Brain microvascular endothelial cell (primary cell): Measurements from ENCODE around the gene SLCO3A1.

ENCODE experiments used
- DNase-seq: peaks from one replicate; pipeline ENCODE4 v3.0.0-alpha.2; 2020
- H3K27ac ChIP-seq: fragments of 250-450 bp; sonication (Bioruptor Pico); 2 replicates; pipeline ENCODE4 v1.5.1; 2020; ENCODE audit warnings: mild to moderate bottlenecking, moderate library complexity
- H3K27me3 ChIP-seq: fragments of 250-450 bp; sonication (Bioruptor Pico); replicated peaks from 2 replicates; pipeline ENCODE4 v1.5.1; 2020; ENCODE audit warnings: mild to moderate bottlenecking
- H3K36me3 ChIP-seq: fragments of 250-450 bp; sonication (Bioruptor Pico); replicated peaks from 2 replicates; pipeline ENCODE4 v1.5.1; 2020; ENCODE audit warnings: mild to moderate bottlenecking
- H3K4me3 ChIP-seq: 2 replicates; pipeline ENCODE4 v1.5.1; 2011; ENCODE audit warnings: low read depth, mild to moderate bottlenecking, control low read depth, low read length, moderate library complexity
- in situ Hi-C: cut with HindIII; loops from 2 replicates; pipeline ENCODE4 v1.10.0; 2017; ENCODE audit warnings: low sequenced_read_pairs, low pct_ligation_motif_present
- TF ChIP-seq, protein P1 (sequence below): IDR thresholded peaks from 2 replicates; pipeline ENCODE4 v1.5.1; 2011; ENCODE audit warnings: low read depth, mild to moderate bottlenecking, moderate library complexity, low read length, control low read depth, inconsistent platforms; ENCODE audit errors: missing control alignments

SLCO3A1 gene

DNA sequence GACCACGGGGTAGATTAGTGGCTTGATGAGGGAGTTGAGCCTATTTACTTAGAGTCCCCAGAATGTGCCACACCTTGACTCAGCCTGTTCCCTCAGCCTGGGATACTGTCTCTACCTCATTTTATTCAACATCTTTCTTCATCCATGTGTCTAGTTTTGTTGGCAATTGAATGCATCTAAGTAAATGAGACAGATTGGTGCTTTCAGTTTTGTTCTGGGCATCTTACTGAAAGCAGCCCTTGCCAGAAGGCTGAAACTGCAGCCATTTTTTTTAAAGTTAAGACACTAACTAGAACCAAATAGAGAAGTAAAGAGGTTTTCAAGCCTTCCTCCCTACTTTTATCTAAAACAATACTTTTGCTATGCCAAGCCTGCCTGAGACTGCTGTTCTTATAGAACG lies 246.8 kb downstream of the SLCO3A1 start:
- TF ChIP-seq, protein P1, sequence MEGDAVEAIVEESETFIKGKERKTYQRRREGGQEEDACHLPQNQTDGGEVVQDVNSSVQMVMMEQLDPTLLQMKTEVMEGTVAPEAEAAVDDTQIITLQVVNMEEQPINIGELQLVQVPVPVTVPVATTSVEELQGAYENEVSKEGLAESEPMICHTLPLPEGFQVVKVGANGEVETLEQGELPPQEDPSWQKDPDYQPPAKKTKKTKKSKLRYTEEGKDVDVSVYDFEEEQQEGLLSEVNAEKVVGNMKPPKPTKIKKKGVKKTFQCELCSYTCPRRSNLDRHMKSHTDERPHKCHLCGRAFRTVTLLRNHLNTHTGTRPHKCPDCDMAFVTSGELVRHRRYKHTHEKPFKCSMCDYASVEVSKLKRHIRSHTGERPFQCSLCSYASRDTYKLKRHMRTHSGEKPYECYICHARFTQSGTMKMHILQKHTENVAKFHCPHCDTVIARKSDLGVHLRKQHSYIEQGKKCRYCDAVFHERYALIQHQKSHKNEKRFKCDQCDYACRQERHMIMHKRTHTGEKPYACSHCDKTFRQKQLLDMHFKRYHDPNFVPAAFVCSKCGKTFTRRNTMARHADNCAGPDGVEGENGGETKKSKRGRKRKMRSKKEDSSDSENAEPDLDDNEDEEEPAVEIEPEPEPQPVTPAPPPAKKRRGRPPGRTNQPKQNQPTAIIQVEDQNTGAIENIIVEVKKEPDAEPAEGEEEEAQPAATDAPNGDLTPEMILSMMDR = no peak
- H3K36me3 ChIP-seq = no peaks in the 10 kb centered on the region
- no peak overlapping the region for H3K4me3 ChIP-seq
- no peaks in the 10 kb centered on the region for H3K27me3 ChIP-seq
- no peak for DNase-seq
- in situ Hi-C loops = no loop called here
- no peak overlapping the region for H3K27ac ChIP-seq

DNA sequence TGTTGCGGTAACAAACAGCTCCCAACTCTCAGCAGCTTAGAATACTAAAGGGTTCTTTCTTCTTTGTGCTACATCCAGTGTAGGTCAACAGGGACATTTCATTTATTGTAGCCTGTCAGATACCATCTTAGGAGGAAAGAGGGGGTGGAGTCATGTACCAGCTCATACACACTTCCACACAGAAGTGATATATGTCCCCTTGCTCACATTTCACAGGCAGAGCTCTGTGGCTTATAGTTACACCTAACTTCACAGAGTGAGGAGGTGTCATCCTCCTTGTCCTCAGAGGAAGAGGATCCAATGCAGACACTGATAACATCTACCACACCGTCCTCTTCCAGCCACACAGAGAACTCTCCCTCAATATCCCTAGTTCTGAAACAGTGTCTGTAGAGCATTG lies 247.2 kb downstream of the SLCO3A1 start:
- TF ChIP-seq, protein P1 = no peak
- no peak overlapping the region for H3K4me3 ChIP-seq
- in situ Hi-C loops = no loop called here
- no peaks in the 10 kb centered on the region for H3K27me3 ChIP-seq
- no peak overlapping the region for H3K27ac ChIP-seq
- H3K36me3 ChIP-seq = no peaks in the 10 kb centered on the region
- DNase-seq = no peak

DNA sequence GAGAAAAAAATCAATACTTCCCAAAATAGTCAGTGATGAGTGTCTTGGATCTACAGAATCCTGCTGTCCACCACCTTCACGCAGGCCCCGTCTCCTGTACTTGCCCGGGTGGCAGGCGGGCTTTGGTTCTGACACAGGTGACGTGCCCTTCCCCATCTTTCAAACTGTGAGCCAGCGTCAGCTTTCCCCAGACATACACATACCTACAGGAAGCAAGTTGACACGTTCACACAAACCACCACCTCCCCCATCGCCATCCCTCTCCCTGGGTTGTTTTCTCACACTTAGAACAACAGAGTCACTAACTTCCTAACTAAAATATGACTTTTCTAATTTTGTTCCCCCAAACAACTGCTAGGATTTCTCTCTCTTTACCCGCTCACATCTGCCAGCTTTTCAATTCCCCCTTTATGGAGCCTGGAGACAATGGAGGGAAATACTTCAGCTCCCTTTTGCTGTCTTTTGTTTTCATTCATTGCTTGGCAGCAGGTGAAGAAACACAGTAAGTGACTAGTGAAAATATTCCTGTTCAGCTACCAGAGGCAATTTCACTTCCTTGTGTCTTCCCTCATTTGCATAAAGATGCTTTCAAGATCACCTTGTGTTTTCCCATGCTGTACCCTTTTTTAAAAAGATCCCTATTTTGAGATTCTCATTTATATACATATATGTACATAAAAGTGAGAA lies 248.3 kb downstream of the SLCO3A1 start:
- TF ChIP-seq, protein P1 = no peak
- in situ Hi-C loops = no loop called here
- H3K27me3 ChIP-seq = no peaks in the 10 kb centered on the region
- H3K36me3 ChIP-seq = no peaks in the 10 kb centered on the region
- H3K4me3 ChIP-seq = no peak overlapping the region
- no peak for DNase-seq
- H3K27ac ChIP-seq = no peak overlapping the region

DNA sequence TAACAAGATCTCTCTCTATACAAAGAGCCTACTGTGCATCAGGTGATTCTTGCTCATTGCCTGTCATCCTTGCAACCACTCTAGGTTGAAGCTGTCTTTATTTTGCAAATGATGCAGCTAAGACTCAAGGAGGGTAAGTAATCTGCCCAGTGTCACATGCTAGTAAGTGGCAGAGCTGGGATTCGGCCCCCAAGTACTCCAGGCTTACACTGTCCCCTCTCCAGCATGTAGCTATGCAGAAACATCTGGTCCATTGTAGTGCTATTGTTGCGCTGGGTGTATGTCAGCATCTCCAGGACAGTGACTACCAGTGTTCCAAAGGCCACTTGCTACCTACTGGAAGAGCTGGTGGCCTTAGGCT lies 248.9 kb downstream of the SLCO3A1 start:
- TF ChIP-seq, protein P1 = no peak
- Histone ChIP-seq H3K27me3 (no peaks in the 10 kb centered on the region), H3K36me3 (no peaks in the 10 kb centered on the region), H3K27ac (no peak overlapping the region), H3K4me3 (no peak overlapping the region)
- in situ Hi-C loops = no loop called here
- no peak for DNase-seq

DNA sequence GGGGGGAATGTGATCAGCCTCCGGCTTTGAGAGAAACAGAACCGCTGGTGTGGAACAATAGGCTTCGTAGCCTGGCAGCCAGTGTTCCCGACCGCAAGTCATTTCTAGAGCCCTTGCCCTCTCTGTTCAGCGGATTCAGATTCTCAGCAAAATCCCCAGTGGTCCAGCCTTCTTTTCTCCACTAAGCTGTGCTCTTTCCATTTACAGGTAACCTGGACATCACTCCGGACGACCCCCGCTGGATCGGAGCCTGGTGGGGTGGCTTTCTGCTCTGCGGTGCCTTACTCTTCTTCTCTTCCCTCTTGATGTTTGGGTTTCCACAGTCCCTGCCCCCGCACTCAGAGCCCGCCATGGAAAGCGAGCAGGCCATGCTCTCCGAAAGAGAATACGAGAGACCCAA lies 250.6 kb downstream of the SLCO3A1 start:
- no peak overlapping the region for H3K4me3 ChIP-seq
- in situ Hi-C loops = no loop called here
- DNase-seq = no peak
- TF ChIP-seq, protein P1 = no peak
- no peaks in the 10 kb centered on the region for H3K27me3 ChIP-seq
- no peaks in the 10 kb centered on the region for H3K36me3 ChIP-seq
- no peak overlapping the region for H3K27ac ChIP-seq

DNA sequence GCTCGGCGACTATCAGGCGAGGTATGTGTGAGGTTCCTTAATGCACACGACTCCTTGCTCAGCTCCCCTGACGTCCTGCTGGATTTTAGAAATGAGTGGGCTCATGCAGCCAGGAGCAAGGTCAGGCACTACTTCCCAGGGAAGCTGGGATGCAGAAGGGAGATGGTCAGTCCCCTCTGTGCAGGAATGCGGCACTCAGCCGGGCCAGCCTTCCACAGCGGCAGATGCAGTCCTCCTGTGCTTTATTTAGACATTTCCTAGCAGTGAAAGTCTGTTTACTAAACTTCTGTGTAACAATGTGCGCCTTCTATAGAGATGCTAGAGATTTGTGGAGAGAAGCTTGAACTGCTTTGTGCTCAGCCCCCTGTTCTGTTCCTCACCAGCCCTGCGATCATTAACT lies 252.1 kb downstream of the SLCO3A1 start:
- in situ Hi-C loops = no loop called here
- Histone ChIP-seq H3K27me3 (no peaks in the 10 kb centered on the region), H3K4me3 (no peak overlapping the region), H3K27ac (no peak overlapping the region), H3K36me3 (no peaks in the 10 kb centered on the region)
- no peak for DNase-seq
- TF ChIP-seq, protein P1 = no peak
